ENCODE data around the gene C5orf22.
"Not testable (repeated sequence)": the region's sequence is repeated elsewhere in the genome, so short reads cannot be mapped to it uniquely, and the experiment has no call there.

C5orf22 gene

DNA sequence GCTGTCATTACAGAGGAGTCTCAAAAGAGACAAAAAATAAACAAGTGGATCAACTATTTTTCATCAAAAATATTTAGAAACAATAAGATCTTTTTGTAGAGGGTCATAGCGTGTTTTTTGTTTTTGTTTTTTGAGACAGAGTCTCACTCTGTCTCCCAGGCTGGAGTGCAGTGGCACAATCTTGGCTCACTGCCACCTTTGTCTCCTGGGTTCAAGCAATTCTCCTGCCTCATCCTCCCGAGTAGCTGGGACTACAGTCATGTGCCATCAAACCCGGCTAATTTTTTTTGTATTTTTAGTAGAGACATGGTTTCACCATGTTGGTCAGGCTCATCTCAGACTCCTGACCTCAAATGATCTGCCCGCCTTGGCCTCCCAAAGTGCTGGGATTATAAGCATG, 70.2 kb downstream of the C5orf22 start:
- in situ Hi-C loops (cut with MboI; ENCODE audit: low sequenced_read_pairs): not testable (repeated sequence)

DNA sequence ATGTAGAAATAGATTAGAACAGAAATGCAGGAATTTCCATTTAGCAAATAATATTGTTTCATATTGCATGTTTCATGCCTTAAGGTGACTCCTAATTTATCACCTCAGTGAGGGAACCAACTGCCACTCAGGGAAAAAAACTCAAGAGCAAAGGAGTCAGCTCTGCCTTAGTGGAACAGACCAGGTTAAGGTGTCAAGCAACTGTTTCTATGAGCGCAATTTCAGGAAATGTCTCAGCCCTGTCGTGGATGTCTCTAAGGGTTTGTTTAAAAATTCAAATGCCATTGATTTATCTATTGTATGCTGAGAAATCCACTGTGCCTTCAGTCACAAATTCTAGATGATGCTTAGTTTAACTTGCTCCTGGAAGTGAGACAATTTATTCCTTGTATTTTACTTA, 72.1 kb downstream of the C5orf22 start:
- in situ Hi-C loops (cut with MboI; ENCODE audit: low sequenced_read_pairs): no loop called here

DNA sequence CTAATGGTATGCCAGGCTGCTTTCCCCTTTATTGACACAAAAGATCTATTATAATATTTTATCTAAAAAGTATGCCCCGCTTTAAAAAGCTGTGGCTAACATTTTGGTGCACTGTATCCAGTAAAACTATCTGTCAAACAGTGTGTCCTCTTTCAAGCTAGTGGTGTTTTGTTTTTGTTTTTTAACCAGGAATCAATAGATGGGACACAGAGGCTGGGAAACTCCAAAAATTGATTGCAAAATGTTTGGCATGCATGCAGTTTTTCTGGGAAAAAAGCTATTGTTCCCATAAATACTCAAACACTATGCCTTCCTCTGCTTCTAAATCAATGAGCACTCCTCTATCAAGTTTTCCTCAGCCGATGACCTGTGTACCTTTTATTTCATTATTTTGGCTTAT, 72.5 kb downstream of the C5orf22 start:
- in situ Hi-C loops (cut with MboI; ENCODE audit: low sequenced_read_pairs): no loop called here

Measured in hTERT RPE-1 (cell line).